Adipose tissue (tissue), 3 donors: Measurements from ENCODE around the gene INPP4B. TPM values are rescaled to one million over a fixed set of nuclear protein-coding genes. Genes with fewer than 3 reads are reported as not detected.

Experiments used
- H3K27ac ChIP-seq: one replicate; pipeline ENCODE4 v1.5.1; 2013; ENCODE audit warnings: low read depth, low read length
- WGBS, 3 donors: extraction: QIAGEN DNeasy Blood & Tissue Kit; methylation state at CpG; one replicate each; pipeline ENCODE4 v1.1.7; 2013; 5-methylcytosine and 5-hydroxymethylcytosine counted together
- polyA plus RNA-seq, 3 donors: library from polyadenylated mRNA; stranded (reverse); fragments of 200-250 nt; gene quantifications; one replicate each; pipeline ENCODE4 v1.2.3, GENCODE V29; 2013
- donor health status: healthy with polysubstance abuse.
- donor health status: Bipolar disorder and iron deficiency.
- donor health status: healthy.

Gene INPP4B
- polyA plus RNA-seq, 3 donors, result 1.5 to 2.9 (median 2.4) TPM

- 94 to 96% (median 94%) methylated on average over 6 of the region's 6 CpGs for WGBS, 3 donors
Measured at GRCh38 chr4:142563682-142564291, 282.3 kb downstream of the INPP4B start.

GRCh38 chr4:142559986-142560385 lies 286.1 kb downstream of the INPP4B start:
- H3K27ac ChIP-seq, result no peak overlapping the region
- 94 to 98% (median 94%) methylated on average over 4 of the region's 4 CpGs for WGBS, 3 donors

More at GRCh38 chr4:142563682-142564291, 282.3 kb downstream of the INPP4B start:
- no peak overlapping the region for H3K27ac ChIP-seq

DNA sequence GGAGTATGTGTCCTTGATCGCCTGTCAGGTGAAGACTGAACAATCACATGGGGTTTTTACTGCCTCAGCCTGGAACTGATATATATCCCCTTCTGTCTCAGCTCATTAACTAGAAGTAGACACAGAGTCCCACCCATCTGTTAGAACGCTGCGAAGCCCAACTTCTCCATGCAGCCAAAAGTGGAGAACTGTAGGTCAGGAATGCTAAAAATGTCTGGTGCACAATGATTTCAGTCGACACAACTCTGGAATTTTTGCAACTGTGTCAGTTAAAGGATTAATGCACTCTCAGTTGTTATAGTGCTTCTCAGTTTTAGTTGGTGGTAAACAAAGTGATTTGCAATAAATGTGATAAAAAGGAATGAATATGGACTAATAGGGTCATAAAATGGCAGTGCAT lies 287.2 kb downstream of the INPP4B start:
- H3K27ac ChIP-seq, result no peak overlapping the region
- 55 to 70% (median 63%) methylated on average over 4 of the region's 4 CpGs for WGBS, 3 donors

DNA sequence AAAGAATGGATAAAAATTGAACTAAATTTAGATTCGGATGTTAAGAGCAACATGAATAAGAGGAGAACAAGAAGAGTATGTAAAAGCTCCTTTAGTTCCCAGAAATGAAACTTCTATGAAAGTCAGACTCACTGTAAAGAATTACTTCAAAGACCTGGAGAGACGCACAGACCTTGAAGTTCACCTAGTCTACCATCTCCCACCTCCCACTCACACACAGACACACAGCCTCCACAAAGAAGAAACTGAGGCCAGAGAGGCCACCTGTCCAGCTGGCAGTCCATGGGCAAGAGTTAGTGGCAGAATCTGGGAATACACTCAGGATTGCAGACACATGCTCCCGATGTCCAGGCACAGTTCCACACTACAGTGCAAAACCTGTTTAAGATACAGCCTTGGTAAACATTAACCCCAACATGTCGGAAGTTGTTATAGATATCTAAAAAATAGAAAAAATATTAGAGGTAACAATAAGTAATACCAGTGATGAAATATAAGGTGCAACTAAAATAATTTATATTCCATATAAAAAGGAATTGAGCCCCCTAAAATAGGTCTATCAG lies 288.8 kb downstream of the INPP4B start:
- no peak overlapping the region for H3K27ac ChIP-seq
- WGBS, 3 donors, result 66 to 92% (median 87%) methylated on average over 4 of the region's 4 CpGs

- no peak overlapping the region for H3K27ac ChIP-seq
- WGBS, 3 donors, result 93 to 98% (median 94%) methylated on average over 9 of the region's 9 CpGs
Measured at GRCh38 chr4:142556570-142557238, 289.4 kb downstream of the INPP4B start.

DNA sequence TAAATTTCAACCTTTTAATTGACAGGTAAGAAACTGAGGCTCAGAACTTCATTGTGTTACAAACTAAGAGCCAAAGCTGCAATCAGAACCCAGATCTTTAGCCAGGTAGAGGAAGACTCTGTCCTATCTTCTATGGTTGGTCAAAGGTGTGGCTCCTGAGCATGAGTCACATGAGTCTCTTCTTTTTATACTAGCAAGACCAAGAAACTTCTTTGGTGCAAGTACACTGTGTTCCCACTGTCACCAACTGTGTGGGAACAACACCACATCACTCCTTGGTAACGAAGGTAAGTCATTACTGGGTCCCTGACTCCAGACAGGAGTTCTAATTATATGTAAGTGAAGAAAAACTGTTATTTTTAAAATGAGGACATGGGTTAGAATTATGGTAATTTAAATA lies 290.1 kb downstream of the INPP4B start:
- WGBS, 3 donors, result 84 to 97% (median 87%) methylated on average over 1 of the region's 1 CpG
- H3K27ac ChIP-seq, result no peak overlapping the region

DNA sequence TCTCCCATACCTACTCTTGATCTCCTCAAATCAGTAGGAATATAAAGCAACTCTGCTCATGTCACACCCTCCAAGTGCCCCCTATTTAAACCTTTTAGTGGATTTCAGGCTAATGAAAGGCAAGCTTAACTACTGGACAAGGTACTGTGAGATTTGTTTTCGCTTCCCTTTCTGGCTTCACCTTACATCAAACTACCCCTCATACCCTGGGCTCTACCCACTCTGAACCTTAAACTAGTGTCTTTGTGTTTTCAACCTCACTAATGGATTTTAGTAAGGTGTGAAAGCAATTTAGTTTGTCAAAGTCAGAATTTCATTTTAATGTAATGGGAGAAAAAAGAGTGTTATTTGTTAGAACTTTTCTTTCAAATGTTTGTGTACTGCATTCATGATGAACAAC lies 291.7 kb downstream of the INPP4B start:
- 96 to 100% (median 100%) methylated on average over 1 of the region's 1 CpG for WGBS, 3 donors
- no peak overlapping the region for H3K27ac ChIP-seq

DNA sequence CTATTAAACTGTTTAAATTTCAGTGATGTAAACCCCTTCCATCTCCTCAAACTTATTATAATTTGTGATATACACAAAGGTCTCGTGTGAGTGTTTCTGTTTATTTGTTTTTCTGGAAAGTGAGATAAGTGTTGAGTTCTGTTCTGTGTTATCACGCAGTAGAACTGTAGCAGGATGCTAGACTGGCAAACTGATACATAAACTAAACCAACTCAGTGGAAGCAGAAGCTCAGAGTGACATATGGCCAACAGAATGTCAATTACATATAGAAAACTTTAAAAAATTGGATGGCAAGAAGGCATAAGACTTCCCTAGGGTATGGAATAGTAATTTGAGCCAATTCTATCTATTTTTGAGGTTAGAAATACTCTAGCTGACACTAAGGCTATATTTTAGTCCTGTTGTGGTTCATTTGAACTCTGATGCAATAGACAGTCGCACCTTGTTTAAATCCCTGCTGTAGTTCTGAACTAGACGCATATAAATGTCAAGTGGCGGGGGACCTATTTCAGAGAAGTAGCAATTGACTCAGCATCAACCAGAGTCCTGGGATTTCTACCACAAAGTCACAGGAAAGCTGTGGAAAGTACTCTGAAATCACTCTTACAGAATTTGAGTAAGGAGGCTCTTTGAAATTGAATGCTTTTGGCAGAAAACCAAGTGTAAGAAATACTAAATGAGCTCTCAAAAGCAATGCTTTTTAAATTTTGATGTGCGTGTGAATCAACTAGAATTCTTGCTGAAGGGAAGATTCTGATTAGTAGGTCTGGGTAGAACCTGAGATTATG lies 294.4 kb downstream of the INPP4B start:
- H3K27ac ChIP-seq, result no peak overlapping the region
- 73 to 88% (median 80%) methylated on average over 6 of the region's 6 CpGs for WGBS, 3 donors

DNA sequence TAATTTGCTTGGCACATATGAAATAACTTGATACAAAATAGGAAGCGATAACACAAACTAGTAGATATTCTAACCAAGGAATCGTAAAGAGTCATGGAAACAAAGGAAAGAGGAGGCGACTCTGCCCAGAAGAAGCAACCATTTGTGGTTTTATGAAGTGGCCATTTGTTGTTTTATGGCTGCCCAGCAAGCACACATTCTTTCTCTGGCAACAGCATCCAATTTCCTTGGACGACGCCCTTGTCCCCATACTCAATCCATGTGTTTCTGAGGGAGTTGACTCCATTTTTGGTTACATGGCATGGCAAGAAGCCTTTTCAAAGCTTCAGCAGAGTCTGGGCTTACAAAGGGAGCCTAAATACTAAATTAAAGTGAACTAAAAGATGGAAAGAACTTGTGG lies 295.1 kb downstream of the INPP4B start:
- H3K27ac ChIP-seq, result no peak overlapping the region
- 85 to 97% (median 94%) methylated on average over 5 of the region's 5 CpGs for WGBS, 3 donors

DNA sequence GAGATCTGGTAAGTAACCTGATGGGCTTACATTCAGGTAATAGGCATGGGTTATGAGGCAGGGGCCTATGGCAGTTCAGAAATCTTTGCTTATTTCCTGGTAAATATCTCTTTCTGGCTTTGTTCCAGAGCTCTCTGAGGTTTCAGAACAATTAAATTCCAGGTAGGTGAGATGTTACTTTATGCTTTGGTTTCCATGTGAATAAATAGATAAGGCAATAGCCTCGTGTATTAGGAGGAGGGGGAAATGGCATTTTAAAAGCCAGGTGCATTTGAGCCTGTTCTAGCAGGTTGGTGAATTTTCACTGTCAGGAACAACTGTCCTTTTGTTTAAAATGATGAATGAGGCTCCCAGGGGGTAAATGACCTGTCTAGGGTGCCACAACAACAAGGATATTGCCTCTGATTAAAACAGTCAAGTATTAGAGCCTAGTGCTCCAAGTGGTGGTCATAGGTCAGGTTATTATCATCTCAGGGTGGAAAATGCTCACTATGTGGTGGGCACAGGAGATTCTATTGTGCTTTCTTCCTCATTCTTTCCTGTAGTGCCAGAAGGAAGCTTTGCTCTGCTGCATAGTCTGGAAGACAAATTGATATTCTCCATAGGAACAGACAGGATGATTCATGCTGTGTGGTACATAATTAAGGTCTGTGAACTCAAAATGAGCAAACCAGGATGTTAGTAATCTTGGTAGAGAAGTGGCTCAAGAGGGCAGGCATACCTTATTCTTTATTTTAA lies 296.2 kb downstream of the INPP4B start:
- no peak overlapping the region for H3K27ac ChIP-seq
- WGBS, 3 donors, result 32 to 40% (median 33%) methylated on average over 1 of the region's 1 CpG

DNA sequence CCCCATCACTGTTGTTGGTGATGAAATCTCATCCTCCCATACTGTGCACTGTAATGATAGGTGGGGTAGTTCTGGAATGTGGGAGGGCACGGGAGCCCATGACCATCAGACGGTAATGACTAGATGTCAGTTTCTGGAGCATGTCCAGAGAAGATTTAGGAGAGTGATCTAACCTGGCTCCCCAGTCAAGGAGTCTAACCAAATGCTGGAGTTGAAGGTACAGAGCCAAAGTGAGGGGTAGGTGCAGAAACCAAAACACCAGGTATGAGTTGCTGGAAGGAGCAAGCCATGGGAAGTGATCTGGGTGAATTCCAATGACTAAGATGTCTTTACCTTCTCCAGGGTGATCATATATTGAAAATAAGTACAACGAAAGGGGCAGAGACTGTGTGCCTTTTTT lies 296.9 kb downstream of the INPP4B start:
- WGBS, 3 donors, result 85 to 89% (median 87%) methylated on average over 3 of the region's 3 CpGs

DNA sequence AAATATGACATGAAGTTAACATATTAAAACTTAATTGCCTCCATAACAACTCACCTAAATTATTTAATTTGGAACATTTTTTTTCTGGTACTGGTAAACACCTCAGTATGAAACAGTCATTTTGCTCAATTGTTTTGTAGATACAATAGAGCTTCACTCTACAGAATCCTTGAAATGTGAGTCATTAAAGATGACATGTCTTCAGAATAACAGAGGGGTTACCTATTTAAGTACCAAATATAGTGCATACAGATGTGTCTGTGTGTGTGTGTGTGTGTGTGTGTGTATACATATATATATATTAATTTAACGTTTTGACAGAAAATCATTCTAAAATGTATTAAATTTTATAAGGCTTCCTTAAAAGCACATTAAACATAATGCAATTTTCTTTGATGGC lies 297.6 kb downstream of the INPP4B start:
- WGBS, 3 donors, result 0 to 35% (median 0%) methylated on average over 1 of the region's 1 CpG
- no peak overlapping the region for H3K27ac ChIP-seq

More for the DNA sequence above, 296.9 kb downstream of the INPP4B start:
- no peak overlapping the region for H3K27ac ChIP-seq

GRCh38 chr4:142547974-142548373 lies 298.1 kb downstream of the INPP4B start:
- WGBS, 3 donors, result 5 to 41% (median 29%) methylated on average over 1 of the region's 1 CpG
- no peak overlapping the region for H3K27ac ChIP-seq

DNA sequence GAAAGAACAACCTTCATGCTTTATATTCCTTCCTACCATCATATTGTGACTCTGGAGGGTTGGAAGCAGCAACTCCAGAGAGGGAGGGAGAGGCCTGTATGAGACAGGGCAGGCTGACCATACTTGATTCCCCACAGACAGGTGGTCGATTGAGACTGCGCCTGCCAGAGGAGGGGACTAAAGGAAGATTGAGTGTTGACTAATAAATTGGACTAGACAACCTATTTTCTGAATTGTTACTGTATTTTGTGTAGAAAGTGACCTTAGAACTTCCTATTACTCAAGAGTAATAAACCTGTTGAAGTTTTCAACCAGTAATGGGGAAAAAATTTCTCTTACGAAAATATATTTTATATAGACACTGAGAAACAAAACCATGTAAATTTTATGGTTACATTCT lies 301.5 kb downstream of the INPP4B start:
- WGBS, 3 donors, result 87 to 93% (median 93%) methylated on average over 3 of the region's 3 CpGs
- H3K27ac ChIP-seq, result no peak overlapping the region

GRCh38 chr4:142544039-142544438 lies 302.1 kb downstream of the INPP4B start:
- no peak overlapping the region for H3K27ac ChIP-seq
- 83 to 95% (median 93%) methylated on average over 1 of the region's 1 CpG for WGBS, 3 donors

DNA sequence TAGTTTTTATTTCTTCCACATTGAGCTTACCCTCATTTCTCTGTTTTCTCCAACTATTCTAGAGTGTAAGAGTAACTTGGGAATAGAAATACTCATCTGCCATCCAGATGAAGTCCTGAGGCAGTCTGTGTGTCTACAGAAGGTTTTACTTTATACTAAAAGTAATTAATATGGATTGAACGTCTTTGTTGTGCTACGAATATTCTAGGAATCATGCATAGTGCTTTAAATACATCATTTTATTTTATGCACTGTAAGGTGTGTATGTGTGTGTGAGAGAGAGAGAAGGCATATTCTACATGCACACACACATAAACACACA lies 305.7 kb downstream of the INPP4B start:
- no peak overlapping the region for H3K27ac ChIP-seq
- 75 to 86% (median 83%) methylated on average over 2 of the region's 2 CpGs for WGBS, 3 donors

DNA sequence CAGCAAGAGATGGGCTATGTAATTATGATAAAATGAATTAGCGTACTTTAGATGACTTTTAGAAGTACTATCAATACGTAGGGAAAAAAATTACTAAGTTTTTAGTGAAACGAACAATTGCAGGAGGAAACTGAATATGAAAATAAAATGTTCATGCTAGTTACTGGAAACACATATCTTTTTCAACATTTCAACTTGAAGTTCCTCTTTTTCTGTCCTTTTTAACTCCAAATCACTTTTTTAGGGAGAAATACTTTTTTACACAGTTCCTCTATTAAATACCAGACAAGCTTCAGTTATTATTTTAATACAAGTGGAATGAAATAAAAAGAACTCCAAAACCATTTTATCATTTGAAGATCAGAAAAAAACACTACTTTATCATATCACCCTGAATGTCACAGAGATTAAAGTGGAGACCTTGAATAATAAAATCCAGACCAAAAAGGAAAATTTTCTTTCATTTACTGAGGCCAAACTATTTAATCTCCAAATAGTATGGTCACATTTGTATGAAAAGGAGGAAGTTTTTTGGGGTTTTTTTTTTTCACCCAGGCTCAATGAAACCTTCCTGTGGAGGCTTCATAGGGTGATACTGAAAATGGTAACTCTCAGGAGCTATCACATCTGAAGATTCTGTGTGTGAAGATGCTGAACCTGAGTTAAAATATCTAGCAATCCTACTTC lies 306.2 kb downstream of the INPP4B start:
- WGBS, 3 donors, result 12 to 45% (median 16%) methylated on average over 3 of the region's 3 CpGs
- H3K27ac ChIP-seq, result no peak overlapping the region

GRCh38 chr4:142535009-142535408 lies 311.1 kb downstream of the INPP4B start:
- WGBS, 3 donors, result 70 to 91% (median 76%) methylated on average over 1 of the region's 1 CpG
- H3K27ac ChIP-seq, result no peak overlapping the region
